ENCODE results near the gene ZBTB7B. TPM values are rescaled to one million over a fixed set of nuclear protein-coding genes. Genes with fewer than 3 reads are reported as not detected.
A peak's percentile ranks its signal among the peaks of the same experiment; 100 is the strongest.

ZBTB7B gene
- total and polyA plus RNA-seq, 9 of the 15 experiments (the other 6 are each of a cell fraction or from before 2014, with no cell fraction given) = 0.04 to 46.5 (median 15.2) TPM

DNA sequence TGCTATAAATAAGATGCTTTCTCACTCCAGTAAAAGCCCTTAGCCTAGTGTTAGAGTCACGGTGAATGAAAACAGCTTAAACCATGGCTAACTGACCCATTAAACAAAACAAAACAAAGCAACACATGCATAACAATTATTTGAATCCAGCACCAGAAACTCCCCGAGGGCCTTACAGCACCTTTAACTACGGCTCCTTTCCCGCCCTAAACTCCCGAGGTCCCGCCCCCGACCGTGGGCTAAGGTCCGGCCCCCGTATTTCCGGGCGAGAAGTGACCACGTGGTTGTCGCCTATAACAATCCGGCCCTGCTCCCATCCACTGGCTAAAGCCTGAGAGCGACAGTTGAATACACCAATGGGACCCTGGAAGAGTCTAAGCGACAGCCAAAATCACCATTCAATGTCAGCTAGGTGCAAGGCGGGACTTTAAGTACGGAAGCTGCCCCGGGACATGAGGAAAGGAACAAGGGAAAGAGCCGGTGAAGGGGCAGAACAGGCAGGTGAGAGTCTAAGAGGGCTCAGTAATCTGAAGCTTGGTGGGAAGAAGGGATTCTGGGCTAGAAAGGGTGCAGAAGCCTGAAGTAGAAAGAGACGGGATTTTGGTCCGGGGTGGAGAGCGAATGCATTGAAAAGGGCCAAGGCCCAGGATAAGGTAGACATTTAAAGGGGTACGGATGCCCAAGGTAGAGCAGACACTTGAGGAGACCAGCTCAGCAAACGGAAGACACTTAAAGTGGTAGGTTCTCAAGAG, 19.5 kb upstream of the ZBTB7B start, which contains the start of gene FLAD1 (continued):
- TF ChIP-seq RAD21 (CRISPR knock-in tag; conservative IDR thresholded peaks at IDR 0.05 in 1 of 2, IDR thresholded peaks at IDR 0.05 in 1 of 2) (no peak), ETV6 (IDR thresholded peaks at IDR 0.05; ENCODE audit: borderline replicate concordance in 1 of 2, low read depth in 2 of 2, low read length in 1 of 2) (no peak), ETV6 (CRISPR knock-in tag; IDR thresholded peaks at IDR 0.05; ENCODE audit: borderline replicate concordance) (0 out of 2 replicates have a peak, but pooled peaks have one; percentile 31), SIN3B (IDR thresholded peaks at IDR 0.05; ENCODE audit: low read depth) (peak; percentile 76), ZBED1 (IDR thresholded peaks at IDR 0.05) (no peak), GABPB1 (CRISPR knock-in tag; IDR thresholded peaks at IDR 0.05) (peak; percentile 95), ZNF830 (CRISPR knock-in tag; IDR thresholded peaks at IDR 0.05) (no peak), MTA2 (IDR thresholded peaks at IDR 0.05; ENCODE audit: low read depth) (no peak), POLR2B (IDR thresholded peaks at IDR 0.05; ENCODE audit: low read depth, partially characterized antibody) (peak; percentile 80), HCFC1 (IDR thresholded peaks at IDR 0.05; ENCODE audit: low read depth, low read length) (peak; percentile 53; the same call in 1 of the 2 replicates)
- TF ChIP-seq, protein P1, sequence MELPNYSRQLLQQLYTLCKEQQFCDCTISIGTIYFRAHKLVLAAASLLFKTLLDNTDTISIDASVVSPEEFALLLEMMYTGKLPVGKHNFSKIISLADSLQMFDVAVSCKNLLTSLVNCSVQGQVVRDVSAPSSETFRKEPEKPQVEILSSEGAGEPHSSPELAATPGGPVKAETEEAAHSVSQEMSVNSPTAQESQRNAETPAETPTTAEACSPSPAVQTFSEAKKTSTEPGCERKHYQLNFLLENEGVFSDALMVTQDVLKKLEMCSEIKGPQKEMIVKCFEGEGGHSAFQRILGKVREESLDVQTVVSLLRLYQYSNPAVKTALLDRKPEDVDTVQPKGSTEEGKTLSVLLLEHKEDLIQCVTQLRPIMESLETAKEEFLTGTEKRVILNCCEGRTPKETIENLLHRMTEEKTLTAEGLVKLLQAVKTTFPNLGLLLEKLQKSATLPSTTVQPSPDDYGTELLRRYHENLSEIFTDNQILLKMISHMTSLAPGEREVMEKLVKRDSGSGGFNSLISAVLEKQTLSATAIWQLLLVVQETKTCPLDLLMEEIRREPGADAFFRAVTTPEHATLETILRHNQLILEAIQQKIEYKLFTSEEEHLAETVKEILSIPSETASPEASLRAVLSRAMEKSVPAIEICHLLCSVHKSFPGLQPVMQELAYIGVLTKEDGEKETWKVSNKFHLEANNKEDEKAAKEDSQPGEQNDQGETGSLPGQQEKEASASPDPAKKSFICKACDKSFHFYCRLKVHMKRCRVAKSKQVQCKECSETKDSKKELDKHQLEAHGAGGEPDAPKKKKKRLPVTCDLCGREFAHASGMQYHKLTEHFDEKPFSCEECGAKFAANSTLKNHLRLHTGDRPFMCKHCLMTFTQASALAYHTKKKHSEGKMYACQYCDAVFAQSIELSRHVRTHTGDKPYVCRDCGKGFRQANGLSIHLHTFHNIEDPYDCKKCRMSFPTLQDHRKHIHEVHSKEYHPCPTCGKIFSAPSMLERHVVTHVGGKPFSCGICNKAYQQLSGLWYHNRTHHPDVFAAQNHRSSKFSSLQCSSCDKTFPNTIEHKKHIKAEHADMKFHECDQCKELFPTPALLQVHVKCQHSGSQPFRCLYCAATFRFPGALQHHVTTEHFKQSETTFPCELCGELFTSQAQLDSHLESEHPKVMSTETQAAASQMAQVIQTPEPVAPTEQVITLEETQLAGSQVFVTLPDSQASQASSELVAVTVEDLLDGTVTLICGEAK (IDR thresholded peaks at IDR 0.05) = peak; percentile 97
- TF ChIP-seq, protein P1 (CRISPR knock-in tag; IDR thresholded peaks at IDR 0.05) = no peak
- TF ChIP-seq, protein P2, sequence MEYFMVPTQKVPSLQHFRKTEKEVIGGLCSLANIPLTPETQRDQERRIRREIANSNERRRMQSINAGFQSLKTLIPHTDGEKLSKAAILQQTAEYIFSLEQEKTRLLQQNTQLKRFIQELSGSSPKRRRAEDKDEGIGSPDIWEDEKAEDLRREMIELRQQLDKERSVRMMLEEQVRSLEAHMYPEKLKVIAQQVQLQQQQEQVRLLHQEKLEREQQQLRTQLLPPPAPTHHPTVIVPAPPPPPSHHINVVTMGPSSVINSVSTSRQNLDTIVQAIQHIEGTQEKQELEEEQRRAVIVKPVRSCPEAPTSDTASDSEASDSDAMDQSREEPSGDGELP (CRISPR knock-in tag; IDR thresholded peaks at IDR 0.05; ENCODE audit: borderline replicate concordance) = peak; percentile 74; the same call in 1 of the 2 replicates
- TF ChIP-seq, protein P3, sequence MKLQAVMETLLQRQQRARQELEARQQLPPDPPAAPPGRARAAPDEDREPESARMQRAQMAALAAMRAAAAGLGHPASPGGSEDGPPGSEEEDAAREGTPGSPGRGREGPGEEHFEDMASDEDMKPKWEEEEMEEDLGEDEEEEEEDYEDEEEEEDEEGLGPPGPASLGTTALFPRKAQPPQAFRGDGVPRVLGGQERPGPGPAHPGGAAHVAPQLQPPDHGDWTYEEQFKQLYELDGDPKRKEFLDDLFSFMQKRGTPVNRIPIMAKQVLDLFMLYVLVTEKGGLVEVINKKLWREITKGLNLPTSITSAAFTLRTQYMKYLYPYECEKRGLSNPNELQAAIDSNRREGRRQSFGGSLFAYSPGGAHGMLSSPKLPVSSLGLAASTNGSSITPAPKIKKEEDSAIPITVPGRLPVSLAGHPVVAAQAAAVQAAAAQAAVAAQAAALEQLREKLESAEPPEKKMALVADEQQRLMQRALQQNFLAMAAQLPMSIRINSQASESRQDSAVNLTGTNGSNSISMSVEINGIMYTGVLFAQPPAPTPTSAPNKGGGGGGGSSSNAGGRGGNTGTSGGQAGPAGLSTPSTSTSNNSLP (IDR thresholded peaks at IDR 0.05; ENCODE audit: borderline replicate concordance, low read depth, low read length) = peak; percentile 94

Data from K562 (cell line).